ENCODE measurements around the gene PSIP1. TPM values are rescaled to one million over a fixed set of nuclear protein-coding genes. Genes with fewer than 3 reads are reported as not detected.
"Not testable (repeated sequence)": the region's sequence is repeated elsewhere in the genome, so short reads cannot be mapped to it uniquely, and the experiment has no call there.

Gene PSIP1
- total RNA-seq, 2 donors from 2014 or later: 23.6 to 29.1 TPM

GRCh38 chr9:15453956-15454355 is 56.8 kb downstream of the PSIP1 start:
- intact Hi-C loops (cut with DNase I): no loop called here
- DNase-seq: no peak
- no peak for ATAC-seq

- no peak for DNase-seq
- intact Hi-C loops (cut with DNase I): no loop called here
- no peak for ATAC-seq
These were observed 66.6 kb downstream of the PSIP1 start for GRCh38 chr9:15444141-15444540.

GRCh38 chr9:15442264-15442663 is 68.5 kb downstream of the PSIP1 start:
- intact Hi-C loops (cut with DNase I); ATAC-seq; DNase-seq: not testable (repeated sequence)

GRCh38 chr9:15441841-15442240 is 68.9 kb downstream of the PSIP1 start:
- intact Hi-C loops (cut with DNase I); DNase-seq; ATAC-seq: not testable (repeated sequence)

- DNase-seq: no peak
- intact Hi-C loops (cut with DNase I): no loop called here
- no peak for ATAC-seq
These were observed 71.9 kb downstream of the PSIP1 start for GRCh38 chr9:15438891-15439290.

- intact Hi-C loops (cut with DNase I): no loop called here
- ATAC-seq: no peak
- no peak for DNase-seq
These were observed 77.1 kb downstream of the PSIP1 start for GRCh38 chr9:15433661-15434060.

GRCh38 chr9:15433191-15433590 is 77.6 kb downstream of the PSIP1 start:
- ATAC-seq: no peak
- DNase-seq: no peak
- intact Hi-C loops (cut with DNase I): no loop called here

- ATAC-seq: peak in 1 of 2 donors; percentile 49
- intact Hi-C loops (cut with DNase I): no loop called here
- DNase-seq: no peak
These were observed 79.6 kb downstream of the PSIP1 start for GRCh38 chr9:15430920-15431844.

GRCh38 chr9:15427702-15428101 is 83.1 kb downstream of the PSIP1 start:
- intact Hi-C loops (cut with DNase I): loop anchor here in 1 of 2 donors (10.0 kb wide), 1 partner anchor 153 kb away; no protein-coding TSS in a partner anchor
- not testable (repeated sequence) for ATAC-seq

GRCh38 chr9:15426019-15426418 is 84.8 kb downstream of the PSIP1 start:
- no peak for ATAC-seq
- intact Hi-C loops (cut with DNase I): loop anchor here in 1 of 2 donors (10.0 kb wide), 1 partner anchor 151 kb away; no protein-coding TSS in a partner anchor
- no peak for DNase-seq

More at GRCh38 chr9:15427702-15428101, 83.1 kb downstream of the PSIP1 start:
- DNase-seq: not testable (repeated sequence)

- intact Hi-C loops (cut with DNase I): loop anchor here in 1 of 2 donors (5.0 to 10.0 kb wide), 2 partner anchors 116 to 149 kb away; partner anchors contain the start of gene TTC39B
- DNase-seq (no peak), ATAC-seq (no peak)
These were observed 87.4 kb downstream of the PSIP1 start for GRCh38 chr9:15423231-15423985.

- intact Hi-C loops (cut with DNase I): loop anchor here in 1 of 2 donors (5.0 to 10.0 kb wide), 2 partner anchors 115 to 148 kb away; partner anchors contain the start of gene TTC39B
- ATAC-seq: peak; percentile 99 to 100
- DNase-seq: peak; percentile 95
These were observed 88.2 kb downstream of the PSIP1 start, which contains the start of gene SNAPC3 for GRCh38 chr9:15422372-15423230. Gene SNAPC3, plus strand, starts transcription at chr9:15422876. Its CDS starts 4 bp downstream, at chr9:15422880.

GRCh38 chr9:15421990-15422371 is 88.8 kb downstream of the PSIP1 start:
- DNase-seq (no peak), ATAC-seq (no peak)
- intact Hi-C loops (cut with DNase I): loop anchor here in 1 of 2 donors (5.0 to 10.0 kb wide), 2 partner anchors 115 to 147 kb away; partner anchors contain the start of gene TTC39B

- no peak for DNase-seq
- intact Hi-C loops (cut with DNase I): loop anchor here in 1 of 2 donors (5.0 to 10.0 kb wide), 2 partner anchors 114 to 147 kb away; partner anchors contain the start of gene TTC39B
- ATAC-seq: no peak
These were observed 89.2 kb downstream of the PSIP1 start for GRCh38 chr9:15421532-15421931.

GRCh38 chr9:15420796-15421195 is 90.0 kb downstream of the PSIP1 start:
- intact Hi-C loops (cut with DNase I): loop anchor here in 1 of 2 donors (5.0 to 10.0 kb wide), 2 partner anchors 113 to 146 kb away; partner anchors contain the start of gene TTC39B
- no peak for DNase-seq
- no peak for ATAC-seq

GRCh38 chr9:15417626-15418025 is 93.1 kb downstream of the PSIP1 start:
- DNase-seq (no peak), ATAC-seq (no peak)
- intact Hi-C loops (cut with DNase I): no loop called here

- ATAC-seq (peak; percentile 38 to 44), DNase-seq (no peak)
- intact Hi-C loops (cut with DNase I): no loop called here
These were observed 93.9 kb downstream of the PSIP1 start for GRCh38 chr9:15416880-15417279.

Measured in left cardiac atrium (tissue), 4 donors.